Fibroblast of mammary gland (primary cell): ENCODE data around the gene SLC2A5.
"Not testable (repeated sequence)": the region's sequence is repeated elsewhere in the genome, so short reads cannot be mapped to it uniquely, and the experiment has no call there.

Source experiments
- DNase-seq: peaks from one replicate; pipeline ENCODE4 v3.0.0-alpha.2; 2010; ENCODE audit warnings: low read depth
- H3K4me3 ChIP-seq: 2 replicates; pipeline ENCODE4 v1.5.1; 2011; ENCODE audit warnings: low read depth, mild to moderate bottlenecking, low read length, moderate library complexity; ENCODE audit not compliant: control insufficient read depth
- CTCF ChIP-seq: conservative IDR thresholded peaks from 2 replicates; pipeline ENCODE4 v1.5.1; 2011; ENCODE audit warnings: low read depth, low read length, inconsistent platforms; ENCODE audit not compliant: control insufficient read depth, insufficient read depth

Gene SLC2A5

GRCh38 chr1:9028921-9029705, 40.3 kb downstream of the SLC2A5 start:
- peak; percentile 43 for DNase-seq
- TF ChIP-seq CTCF, result no peak

DNA sequence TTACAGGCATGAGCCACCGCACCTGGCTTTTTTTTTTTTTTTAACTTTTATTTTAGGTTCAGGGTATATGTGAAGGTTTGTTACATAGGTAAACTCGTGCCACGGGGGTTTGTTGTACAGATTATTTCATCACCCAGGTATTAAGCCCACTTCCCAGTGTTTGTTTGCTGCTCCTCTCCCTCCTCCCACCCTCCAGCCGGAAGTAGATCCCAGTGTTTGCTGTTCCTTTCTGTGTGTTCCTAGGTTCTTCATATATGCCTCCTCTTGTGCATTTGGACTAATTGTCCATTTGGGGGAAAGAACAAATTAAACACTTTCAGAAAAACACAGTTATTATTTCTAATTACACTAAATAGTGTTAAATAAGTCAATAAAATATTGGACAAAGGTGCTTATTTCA, 42.1 kb downstream of the SLC2A5 start:
- DNase-seq, result no peak
- no peak for TF ChIP-seq CTCF
- no peak overlapping the region for H3K4me3 ChIP-seq

More at GRCh38 chr1:9028921-9029705, 40.3 kb downstream of the SLC2A5 start:
- no peak overlapping the region for H3K4me3 ChIP-seq

GRCh38 chr1:9025449-9025848, 44.0 kb downstream of the SLC2A5 start:
- DNase-seq, result no peak
- no peak overlapping the region for H3K4me3 ChIP-seq
- no peak for TF ChIP-seq CTCF

GRCh38 chr1:9024837-9025236, 44.6 kb downstream of the SLC2A5 start:
- no peak for TF ChIP-seq CTCF
- no peak overlapping the region for H3K4me3 ChIP-seq
- DNase-seq, result no peak

DNA sequence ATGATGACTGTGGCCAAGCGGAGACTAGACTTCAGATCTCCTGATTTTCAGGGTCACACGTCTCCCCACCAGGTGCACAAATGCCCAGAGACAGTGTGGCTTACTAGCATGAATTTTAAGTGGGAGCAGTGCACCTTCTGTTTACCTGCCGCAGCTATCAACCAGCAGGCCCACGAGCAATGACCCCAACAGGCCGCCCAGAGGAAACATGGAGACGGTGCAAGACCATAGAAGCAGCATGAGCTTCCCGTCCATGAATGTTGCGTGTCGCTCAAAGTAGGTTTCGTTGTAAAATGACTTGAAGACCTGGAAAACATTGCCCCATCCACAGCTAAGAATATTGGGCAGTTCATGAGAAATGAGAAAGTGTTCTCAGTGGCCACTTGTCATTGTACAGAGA, 46.7 kb downstream of the SLC2A5 start:
- H3K4me3 ChIP-seq, result no peak overlapping the region
- no peak for TF ChIP-seq CTCF
- DNase-seq, result no peak

DNA sequence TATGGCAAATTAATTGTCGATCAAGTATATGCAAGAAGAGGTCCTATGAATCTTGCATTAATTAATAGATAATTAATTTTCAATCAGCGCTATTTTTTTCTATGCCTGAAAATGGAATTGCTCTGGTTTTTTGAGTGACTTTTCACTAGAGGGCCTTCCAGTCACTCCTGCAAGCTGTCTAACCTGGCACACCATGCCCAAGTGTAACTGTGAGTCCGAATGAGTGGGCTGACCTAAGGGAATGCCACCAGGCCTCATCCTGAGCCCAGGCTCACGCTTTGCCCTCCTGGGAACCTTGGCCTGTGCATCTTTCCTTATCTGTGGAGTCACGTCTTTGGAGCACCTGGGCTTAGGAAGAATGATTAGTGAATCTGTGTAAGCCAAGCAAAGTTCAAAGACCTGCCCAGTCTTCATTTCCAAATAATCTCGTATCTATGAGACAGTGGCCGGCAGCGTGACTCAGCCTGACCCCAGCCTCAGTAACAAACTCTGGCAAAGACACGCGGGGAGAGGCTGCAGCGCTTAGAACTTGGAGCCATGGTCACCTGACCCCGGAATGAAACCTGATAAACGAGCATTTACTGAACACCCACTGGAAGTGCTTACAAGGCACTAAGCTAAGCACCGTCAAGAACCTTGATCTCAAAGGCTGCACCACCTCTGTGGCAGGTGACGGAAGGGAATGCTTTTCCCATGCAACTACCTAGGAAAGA, 47.3 kb downstream of the SLC2A5 start:
- not testable (repeated sequence) for DNase-seq, H3K4me3 ChIP-seq

DNA sequence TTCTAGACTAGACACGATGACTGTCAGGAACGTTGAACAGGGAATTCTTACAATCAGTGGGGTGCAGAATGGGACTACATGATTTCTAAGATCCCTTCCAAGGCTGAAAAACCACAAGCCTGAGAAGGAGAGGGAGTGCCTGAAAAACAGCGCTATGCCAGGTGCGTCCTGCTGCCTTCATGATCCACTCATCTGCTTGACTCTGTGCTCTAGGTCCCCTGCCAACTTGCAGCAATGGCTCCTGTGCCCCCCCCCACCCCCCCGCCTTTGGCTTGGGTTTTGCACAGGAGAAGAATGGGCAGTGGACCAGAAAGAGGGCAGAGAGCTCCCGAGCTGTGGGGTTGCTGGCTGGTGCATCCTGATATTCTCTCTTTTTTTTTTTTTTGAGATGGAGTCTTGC, 49.1 kb downstream of the SLC2A5 start:
- no peak for TF ChIP-seq CTCF
- no peak for DNase-seq
- no peak overlapping the region for H3K4me3 ChIP-seq
